GM19467 (cell line): ENCODE measurements around the gene TBC1D14.
"Not testable (repeated sequence)": the region's sequence is repeated elsewhere in the genome, so short reads cannot be mapped to it uniquely, and the experiment has no call there.

Source experiments
- ATAC-seq: cut with Tn5 transposase; IDR thresholded peaks from one replicate; pipeline ENCODE4 v1.9.1; 2021; ENCODE audit warnings: mild to moderate bottlenecking, moderate library complexity; ENCODE audit not compliant: unreplicated experiment

TBC1D14 gene

GRCh38 chr4:6889736-6890324 lies 19.8 kb upstream of the TBC1D14 start:
- ATAC-seq = no peak

- no peak for ATAC-seq
Measured at GRCh38 chr4:6890358-6890757, 19.3 kb upstream of the TBC1D14 start.

DNA sequence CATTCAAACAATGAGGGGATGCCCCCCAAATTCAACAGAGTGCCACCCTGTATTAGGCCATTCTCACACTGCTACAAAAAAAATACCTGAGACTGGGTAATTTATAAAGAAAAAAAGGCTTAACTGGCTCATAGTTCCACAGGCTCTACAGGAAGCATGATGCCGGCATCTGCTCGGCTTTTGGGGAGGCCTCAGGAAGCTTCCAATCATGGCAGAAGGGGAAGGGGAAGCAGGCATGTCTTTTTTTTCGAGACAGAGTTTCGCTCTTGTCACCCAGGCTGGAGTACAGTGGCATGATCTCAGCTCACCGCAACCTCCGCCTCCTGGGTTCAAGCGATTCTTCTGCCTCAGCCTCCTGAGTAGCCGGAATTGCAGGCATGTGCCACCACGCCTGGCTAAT lies 18.7 kb upstream of the TBC1D14 start:
- ATAC-seq = not testable (repeated sequence)

DNA sequence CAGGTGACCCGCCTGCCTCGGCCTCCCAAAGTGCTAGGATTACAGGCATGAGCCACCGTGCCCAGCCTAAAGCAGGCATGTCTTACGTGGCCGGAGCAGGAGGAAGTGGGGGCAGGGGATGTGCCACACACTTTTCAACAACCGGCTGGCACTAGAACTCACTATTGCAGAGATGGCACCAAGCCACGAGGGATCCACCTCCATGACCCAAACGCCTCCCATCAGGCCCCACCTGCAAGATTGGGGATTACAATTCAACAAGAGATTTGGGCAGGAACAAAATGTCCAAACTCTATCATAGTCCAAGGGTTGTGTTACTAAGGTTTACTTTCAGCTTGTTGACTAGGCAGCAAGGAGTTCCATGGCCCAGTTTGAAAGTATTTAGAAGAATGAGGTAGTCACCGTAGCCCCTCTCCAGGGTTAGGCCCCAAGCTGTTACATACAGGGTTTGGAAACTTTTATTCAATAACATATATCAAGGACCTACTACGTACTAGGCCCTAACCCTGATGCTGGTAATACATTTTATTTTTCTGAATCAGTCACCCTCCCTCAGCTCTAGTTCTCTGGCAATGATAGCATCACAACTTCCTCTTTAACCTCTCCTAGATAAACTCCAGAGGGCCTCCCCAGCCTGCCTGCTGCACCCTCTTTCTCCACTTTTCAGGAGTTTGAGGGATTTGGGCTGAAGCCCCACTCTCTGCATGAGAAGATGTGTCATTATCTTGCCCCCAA lies 18.0 kb upstream of the TBC1D14 start:
- ATAC-seq = no peak

- ATAC-seq = no peak
Measured at GRCh38 chr4:6892190-6892908, 17.3 kb upstream of the TBC1D14 start.

GRCh38 chr4:6892909-6893202 lies 16.8 kb upstream of the TBC1D14 start:
- no peak for ATAC-seq

GRCh38 chr4:6893449-6894085 lies 16.1 kb upstream of the TBC1D14 start:
- no peak for ATAC-seq

- ATAC-seq = no peak
Measured at GRCh38 chr4:6894086-6894478, 15.5 kb upstream of the TBC1D14 start.

DNA sequence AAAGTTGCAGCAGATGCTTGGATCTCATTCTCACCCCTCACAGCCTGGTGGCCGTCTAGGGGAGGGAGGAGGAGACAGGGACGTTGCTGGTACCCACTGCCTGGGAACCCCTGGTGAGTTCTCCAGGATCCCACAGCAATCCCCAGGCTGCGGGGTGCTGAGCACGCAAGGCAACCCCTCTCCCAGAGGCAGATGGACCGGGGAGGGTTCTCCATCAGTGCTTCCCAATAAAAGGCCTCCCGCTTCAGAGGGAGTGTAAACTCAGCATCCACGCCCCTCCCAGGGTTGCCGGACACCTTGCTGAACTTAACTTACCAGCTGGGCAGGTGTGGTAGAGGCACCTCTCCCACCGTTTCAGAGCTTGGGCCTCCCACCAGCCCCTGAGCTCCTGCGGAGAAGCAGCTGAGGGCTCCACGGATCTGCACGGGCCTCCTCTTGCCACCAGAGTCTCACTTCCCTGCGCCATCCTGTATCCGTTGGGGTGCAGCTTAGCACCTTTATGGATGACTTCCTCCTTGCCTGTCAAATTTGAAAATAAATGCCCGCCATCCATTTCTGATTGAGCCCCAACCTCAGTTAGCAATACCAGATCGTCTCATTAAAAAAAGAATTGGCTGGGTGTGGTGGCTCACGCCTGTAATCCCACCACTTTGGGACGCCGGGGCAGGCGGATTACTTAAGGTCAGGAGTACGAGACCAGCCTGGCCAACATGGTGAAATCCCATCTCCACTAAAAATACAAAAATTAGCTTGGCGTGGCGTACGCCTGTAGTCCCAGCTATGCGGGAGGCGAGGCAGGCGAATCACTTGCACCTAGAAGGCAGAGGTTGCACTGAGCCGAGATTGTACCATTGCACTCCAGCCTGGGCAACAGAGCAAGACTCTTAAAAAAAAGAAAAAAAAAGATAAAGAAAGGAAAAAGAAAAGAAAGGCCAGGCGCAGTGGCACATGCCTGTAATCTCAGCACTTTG lies 14.8 kb upstream of the TBC1D14 start:
- ATAC-seq = no peak

DNA sequence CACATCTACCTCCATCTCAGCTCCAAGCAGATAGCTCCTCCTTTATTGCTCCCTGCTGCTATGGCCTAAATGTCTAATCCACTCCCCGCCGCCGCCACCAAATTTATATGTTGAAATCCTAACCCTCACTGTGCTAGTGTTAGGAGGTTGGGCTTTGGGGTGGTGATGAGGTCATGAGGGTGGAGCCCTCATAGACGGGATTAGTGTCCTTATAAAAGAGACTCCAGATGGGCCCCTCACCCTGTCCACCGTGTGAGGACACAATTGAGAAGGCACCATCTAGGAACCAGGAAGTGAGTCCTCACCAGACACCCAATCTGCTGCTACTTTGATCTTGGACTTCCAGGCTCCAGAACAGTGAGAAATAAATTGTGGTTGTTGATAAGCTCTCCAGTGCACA lies 13.6 kb upstream of the TBC1D14 start:
- no peak for ATAC-seq

DNA sequence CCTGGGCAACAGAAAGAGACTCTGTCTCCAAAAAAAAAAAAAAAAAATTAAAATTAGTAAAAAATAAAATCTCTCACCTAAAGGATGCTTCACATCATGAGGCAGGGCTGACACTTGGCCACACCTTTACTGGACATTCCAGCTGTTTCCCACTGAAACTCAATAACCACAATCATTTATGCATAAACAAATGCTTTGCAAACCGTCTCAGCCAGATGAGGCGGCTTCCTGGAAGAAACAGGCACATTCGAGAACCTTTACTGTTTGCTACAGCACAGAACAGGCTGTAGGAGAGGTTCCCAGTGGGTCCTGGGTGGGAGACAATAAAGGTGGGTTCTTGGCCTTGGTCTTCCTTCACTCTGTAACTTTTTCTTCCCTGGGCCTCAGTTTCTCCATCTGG lies 10.9 kb upstream of the TBC1D14 start:
- ATAC-seq = no peak

- ATAC-seq = no peak
Measured at GRCh38 chr4:6900181-6900812, 9.3 kb upstream of the TBC1D14 start.

DNA sequence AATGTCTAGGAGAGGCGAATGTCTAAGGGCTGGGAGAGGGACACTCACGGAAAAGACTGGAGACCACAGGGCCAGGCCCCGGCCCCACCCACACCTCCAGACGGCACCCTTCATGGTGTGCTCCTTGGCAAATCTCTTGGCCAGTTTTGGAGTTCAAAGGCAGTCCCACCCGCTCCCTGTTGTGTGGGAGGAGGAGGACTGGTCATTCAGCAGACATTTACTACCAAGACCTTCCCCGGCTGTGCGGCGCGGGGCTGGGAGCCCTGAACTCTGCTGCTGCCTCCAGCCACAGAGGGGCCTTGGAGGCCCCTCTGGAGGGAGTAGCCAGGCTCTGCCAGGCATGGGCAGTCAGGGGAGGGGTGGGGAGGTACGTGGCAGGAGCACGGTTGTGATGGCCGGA lies 8.7 kb upstream of the TBC1D14 start:
- ATAC-seq = no peak

- no peak for ATAC-seq
Measured at GRCh38 chr4:6901669-6902317, 7.8 kb upstream of the TBC1D14 start.

DNA sequence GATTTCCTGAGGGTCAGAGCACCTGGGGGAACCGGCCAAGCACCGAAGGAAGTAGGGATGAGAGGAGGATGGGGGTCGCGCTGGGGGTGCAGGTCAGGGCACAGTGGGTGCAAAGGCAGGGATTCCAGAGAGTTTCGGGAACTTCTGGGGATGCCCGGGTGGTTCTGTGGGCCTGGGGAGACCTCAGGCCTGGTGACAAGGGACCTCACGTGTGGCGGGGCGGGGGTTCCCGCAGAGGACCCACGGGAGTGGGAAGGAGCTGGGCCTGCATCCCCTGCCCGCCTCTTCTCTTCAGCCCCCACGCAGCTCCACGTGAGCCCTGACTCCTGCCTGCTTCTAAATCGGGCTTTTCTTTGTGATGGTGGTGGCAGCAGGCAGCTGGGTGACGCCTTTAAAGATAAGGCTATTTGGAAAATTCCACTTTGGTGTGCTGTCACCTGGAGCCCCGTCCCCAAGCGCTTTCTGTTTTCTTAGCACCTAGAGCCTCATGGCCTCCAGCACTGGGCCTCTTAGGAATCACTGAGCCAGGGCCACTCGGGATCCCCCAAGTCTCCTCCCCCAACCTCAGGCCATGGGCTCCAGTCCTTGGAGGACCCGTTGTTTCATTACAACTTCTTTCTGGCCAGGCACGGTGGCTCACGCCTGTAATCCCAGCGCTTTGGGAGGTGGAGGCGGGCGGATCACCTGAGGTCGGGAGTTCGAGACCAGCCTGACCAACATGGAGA lies 7.1 kb upstream of the TBC1D14 start:
- ATAC-seq = no peak

DNA sequence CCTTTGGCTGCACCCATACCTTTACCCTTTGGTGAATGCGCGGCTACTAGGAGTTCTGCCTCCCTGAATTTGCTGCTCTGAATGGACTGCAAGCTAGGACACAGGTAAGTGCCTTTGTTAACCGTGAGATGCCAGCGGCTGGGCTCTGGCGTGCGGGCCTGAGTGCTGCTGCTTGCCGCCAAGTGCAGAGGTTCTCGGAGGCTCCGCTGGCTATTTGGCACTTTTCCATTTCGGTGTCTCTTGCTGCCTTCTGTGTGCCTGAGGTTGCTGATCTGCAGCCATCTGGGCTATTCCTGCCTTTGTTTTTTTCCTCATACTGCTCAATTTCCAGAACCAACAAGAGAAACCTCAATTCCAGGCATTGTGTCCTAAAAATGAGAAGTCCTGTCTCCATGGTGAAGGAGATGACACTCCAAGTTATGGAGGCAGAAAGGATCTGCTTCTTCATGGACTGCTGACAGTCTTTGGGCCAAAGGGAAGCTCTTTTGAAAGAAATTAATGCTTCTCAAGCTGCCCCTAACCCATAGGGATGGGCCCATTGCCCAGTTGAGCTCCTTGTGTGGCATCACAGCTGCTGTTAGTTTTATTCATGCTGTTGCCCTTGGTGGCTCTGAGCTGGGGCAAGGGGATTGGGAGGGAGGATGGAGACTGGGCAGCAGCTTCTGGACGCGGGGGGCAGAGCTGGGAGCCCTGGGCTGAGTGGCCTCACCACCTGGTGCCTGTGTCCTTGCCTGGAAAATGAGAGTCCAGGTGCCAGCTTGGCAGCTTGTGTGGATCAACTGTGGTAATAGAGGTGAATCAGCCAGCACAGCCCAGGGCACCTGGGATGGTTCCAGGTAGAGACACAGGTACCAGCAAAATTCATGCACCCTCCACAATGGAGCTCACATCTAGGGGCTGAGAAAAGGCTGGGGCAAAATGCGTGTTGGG lies 3.8 kb upstream of the TBC1D14 start:
- ATAC-seq = no peak

DNA sequence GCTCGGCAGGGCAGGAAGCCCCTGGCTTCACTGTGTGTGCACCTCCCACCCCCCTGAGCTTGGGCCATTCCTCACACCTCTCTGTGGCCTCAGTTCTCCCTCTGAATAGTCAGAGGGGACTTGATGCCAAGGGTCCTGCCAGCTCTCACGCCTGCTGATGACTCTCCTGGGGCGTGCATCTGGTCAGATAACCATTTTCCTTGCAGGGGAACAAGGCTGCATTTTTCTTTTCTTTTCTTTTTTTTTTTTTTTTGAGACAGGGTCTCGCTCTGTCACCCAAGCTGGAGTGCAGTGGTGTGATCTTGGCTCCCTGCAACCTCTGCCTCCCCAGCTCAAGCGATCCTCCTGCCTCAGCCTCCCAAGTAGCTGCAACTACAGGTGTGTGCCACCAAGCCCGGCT lies 3.1 kb upstream of the TBC1D14 start:
- not testable (repeated sequence) for ATAC-seq

DNA sequence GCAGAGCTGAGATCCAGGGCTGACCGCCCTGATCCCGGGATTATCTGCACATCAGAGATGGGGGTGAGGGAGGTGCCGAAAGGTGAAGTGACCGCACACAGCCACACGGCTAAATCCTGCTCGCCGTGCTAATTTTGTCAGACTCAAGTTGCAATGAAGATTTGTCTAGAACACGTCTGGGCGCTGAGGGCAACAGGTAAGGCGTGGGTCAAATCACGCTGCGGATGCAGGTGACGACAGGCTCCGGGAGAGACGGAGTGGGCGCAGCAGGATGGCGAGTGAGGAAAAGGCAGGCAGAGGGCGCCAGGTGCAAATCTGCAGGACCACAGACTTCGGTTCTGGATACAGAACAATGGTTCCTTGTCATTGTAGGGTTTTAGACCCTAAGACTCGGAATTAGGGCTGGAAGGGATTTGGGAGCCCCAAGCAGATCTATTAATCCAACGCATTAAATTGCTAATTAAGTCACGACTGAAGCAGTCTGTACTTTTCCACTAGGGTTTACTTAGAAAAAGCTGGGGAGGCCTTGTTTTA lies 1.9 kb upstream of the TBC1D14 start:
- no peak for ATAC-seq
